Head of caudate nucleus (tissue), 42 donors: ENCODE data around the gene AP1AR.
A peak's percentile ranks its signal among the peaks of the same experiment; 100 is the strongest.
"Not testable (repeated sequence)": the region's sequence is repeated elsewhere in the genome, so short reads cannot be mapped to it uniquely, and the experiment has no call there.

Experiments used
- DNase-seq, 42 donors: peaks; one replicate each; pipeline versions ENCODE4 v3.0.0 to v3.0.0-alpha.2; 2020 to 2021; ENCODE audit warnings: mixed read lengths in 7 of 42
- intact Hi-C: fragments of 100-400 bp; cut with DNase I; formaldehyde crosslinking; loops from one replicate; pipeline ENCODE4 v1.15.0; 2022

AP1AR gene

GRCh38 chr4:112296949-112297880 is 65.6 kb downstream of the AP1AR start, which contains the start of gene ALPK1:
TSS of gene ALPK1 (plus strand) at chr4:112297369.
- intact Hi-C loops: no loop called here

DNA sequence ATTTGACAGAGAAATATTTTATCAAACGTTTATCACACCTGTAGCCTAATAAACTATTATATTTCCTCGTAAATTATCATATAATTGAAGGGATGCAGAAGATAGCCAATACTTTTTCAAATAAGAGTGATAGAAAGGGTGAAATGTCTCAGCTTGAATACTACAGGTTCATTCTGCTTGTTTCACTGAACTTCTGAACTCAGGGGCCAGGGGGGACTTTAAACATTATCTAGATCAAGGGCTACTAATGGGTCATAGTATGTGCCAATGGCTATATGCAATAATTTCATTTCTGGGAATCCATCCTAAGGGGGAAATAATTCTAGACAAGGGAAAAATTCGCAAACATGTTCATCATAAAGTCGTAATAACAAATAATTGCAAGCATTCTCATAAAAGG is 68.1 kb downstream of the AP1AR start:
- DNase-seq: no peak
- intact Hi-C loops: no loop called here

More at GRCh38 chr4:112296949-112297880, 65.6 kb downstream of the AP1AR start, which contains the start of gene ALPK1:
- DNase-seq: peak in 1 of 42 donors; percentile 52

DNA sequence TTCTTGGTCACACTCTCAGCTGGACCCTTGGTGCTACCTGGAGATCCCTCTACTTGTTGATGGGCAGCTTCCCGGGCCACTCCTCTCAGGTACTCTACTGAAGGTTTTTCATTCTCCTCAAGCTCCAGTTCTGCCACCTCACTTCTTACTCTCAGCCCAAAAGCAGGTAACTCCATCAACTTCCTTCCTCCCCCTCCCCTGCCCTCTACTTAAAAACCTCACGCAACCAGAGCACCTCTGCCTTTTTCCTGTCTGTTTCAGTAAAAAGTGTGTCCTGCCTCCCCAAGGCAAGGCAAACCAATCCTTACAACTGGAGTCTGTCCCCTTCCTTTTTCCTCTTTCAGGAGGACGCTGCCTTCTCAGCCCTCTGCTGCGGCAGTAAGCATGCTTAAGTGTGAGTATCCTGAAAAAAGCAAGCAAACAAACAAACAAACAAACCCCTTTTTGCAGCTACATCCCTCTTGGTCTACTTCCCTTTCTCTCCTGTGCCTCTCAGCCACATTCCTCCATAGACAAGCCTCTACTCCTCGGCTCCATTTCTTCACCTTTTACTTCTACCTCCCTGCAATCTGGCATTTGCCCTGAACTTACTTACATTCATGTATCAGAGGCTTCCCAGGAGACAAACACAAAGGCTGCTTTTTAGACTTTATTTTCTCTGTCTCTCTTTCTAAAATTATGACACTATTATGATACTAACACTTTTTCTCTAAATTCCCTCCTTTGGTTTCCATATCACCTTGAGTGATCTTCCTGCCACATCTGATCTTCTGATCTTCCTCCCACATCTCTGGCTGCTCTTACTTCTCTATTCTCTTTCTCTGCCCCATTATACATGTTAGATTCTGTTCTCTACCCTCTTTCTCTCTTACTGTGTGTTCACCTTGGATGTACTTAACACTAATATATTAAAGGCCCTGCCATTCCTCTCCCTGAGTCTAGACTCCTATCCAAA is 71.0 kb downstream of the AP1AR start:
- DNase-seq: no peak
- intact Hi-C loops: no loop called here

- DNase-seq, intact Hi-C loops: not testable (repeated sequence)
Measured at GRCh38 chr4:112305477-112305876, 73.9 kb downstream of the AP1AR start.

DNA sequence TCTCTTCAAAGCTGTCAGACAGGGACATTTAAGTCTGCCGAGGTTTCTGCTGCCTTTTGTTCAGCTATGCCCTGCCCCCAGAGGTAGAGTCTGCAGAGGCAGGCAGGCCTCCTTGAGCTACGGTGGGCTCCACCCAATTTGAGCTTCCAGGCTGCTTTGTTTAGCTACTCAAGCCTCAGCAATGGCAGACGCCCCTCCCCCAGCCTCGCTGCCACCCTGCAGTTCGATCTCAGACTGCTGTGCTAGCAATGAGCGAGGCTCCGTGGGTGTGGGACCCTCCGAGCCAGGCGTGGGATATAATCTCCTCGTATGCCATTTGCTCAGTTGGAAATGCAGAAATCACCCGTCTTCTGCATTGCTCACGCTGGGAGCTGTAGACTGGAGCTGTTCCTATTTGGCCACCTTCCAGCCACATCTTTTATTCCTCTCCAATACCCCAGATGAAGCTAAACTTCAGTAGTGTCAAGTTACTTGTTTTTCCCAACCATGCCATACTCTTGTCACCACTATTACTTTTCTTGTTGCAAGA is 77.7 kb downstream of the AP1AR start:
- DNase-seq: peak in 41 of 42 donors; percentile 19 to 79 (median 50)
- intact Hi-C loops: not testable (repeated sequence)

DNA sequence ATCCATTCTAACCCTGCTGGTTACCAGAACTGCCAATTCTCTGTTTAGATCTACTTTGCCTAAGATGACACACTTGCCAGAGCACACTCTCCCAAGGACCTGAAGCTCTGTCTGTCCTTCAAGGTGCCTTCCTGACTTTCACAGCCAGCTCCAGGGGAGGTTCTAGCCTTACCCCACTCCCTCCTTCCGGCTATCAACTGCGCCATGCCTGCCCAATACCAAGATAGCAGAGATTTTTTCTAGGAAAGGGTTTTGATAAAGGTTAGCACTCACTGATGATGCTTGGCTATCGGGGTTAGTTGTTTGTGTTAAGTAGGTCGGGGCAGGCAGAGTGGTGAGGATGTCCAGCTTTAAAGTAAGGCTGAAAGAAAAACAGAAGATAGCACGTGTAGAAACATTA is 79.9 kb downstream of the AP1AR start:
- DNase-seq: no peak
- intact Hi-C loops: no loop called here

- intact Hi-C loops: no loop called here
- DNase-seq: peak in 6 of 42 donors; percentile 4 to 41 (median 16)
Measured at GRCh38 chr4:112312610-112313239, 81.1 kb downstream of the AP1AR start.

DNA sequence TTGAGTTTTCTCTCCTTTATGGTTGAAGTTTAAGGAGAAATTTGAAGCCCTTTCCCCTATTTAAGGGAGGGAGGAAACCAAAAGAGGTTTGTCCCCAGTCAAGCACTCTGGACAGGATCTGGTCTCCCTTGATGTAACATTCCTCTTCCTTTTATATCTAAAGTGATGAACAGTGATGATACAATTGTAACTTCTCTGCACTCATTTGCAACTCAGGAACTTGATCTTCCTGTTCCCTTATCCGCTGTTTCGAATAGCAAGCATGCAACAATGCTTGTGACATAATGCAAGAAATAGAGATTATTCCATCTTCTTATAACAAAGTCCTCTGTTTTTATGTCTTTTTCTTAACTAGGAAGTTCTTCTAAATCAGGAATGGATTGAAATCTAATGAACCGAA is 83.9 kb downstream of the AP1AR start:
- intact Hi-C loops: no loop called here
- DNase-seq: no peak

GRCh38 chr4:112316360-112316759 is 84.8 kb downstream of the AP1AR start:
- no peak for DNase-seq
- intact Hi-C loops: no loop called here

DNA sequence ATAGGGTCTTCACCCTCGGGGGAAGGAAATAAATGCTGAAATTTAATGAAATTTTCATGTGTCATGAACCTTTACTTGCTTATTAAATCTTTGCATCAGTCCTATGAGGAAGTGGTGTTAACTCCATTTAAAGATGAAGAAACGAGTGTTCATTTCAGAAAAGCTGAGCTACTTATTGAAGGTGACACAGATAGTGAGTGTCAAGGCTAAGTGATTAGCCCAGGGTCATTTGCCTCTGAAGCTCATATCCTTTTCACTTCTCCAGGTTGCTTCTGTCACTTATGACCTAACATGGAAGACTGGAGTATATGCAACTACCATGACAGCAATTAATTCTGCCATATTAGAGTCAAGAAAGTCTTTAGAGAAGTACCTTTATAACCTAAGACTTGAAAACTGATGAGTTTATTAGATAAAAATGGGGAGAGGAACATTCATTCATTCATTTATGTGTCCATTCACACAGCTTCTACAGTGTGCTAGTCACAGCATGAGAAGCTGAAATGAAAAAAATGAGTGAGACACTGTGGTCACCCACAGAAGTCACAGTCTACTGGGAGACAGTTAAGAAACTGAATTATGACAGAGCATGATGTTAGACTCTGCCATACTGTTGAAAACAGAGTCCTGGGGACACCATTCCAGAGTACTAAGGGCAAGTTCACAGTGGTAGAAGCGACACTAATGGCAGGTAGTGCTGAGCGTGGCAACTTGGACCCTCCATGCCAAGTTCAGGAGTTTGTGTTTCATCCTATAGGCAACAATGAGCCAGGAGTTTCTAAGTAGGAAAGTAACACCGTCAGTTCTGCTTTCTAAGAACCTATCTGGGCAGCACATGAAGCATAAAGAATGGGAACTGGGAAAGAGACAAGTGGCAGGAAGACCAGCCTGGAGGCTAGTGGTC is 86.9 kb downstream of the AP1AR start:
- DNase-seq: no peak

More for the DNA sequence above, 86.9 kb downstream of the AP1AR start:
- intact Hi-C loops: no loop called here
